ENCODE data around the gene HOXD13.

Gene HOXD13

GRCh38 chr2:176080540-176081375 is 11.8 kb upstream of the HOXD13 start:
- Histone ChIP-seq H3K9ac (no peak overlapping the region), H3K4me3 (IDR thresholded peaks at IDR 0.05; ENCODE audit: insufficient read depth, low read depth, low read length) (no peak overlapping the region), H3K36me3 (ENCODE audit: insufficient read depth) (no peaks in the 10 kb centered on the region), H4K20me1 (ENCODE audit: insufficient read depth) (no peaks in the 10 kb centered on the region), H3K79me2 (ENCODE audit: insufficient read depth, low read depth) (no peaks in the 10 kb centered on the region), H3K4me2 (no peak overlapping the region), H3K4me1 (ENCODE audit: low read depth, poor library complexity, severe bottlenecking) (no peaks in the 10 kb centered on the region), H3K27ac (no peak overlapping the region), H3K27me3 (ENCODE audit: insufficient read depth, low read depth) (no peaks in the 10 kb centered on the region), H2AFZ (ENCODE audit: low read depth) (no peak overlapping the region)
- TF ChIP-seq CTCF (conservative IDR thresholded peaks at IDR 0.05; ENCODE audit: low read depth, low read length) = no peak

- H3K27me3 ChIP-seq (ENCODE audit: insufficient read depth, low read depth) = no peaks in the 10 kb centered on the region
- no peak for TF ChIP-seq CTCF (conservative IDR thresholded peaks at IDR 0.05; ENCODE audit: low read depth, low read length)
- no peak overlapping the region for H3K9ac ChIP-seq
Measured at GRCh38 chr2:176081376-176081836, 11.1 kb upstream of the HOXD13 start.

GRCh38 chr2:176081837-176082524 is 10.5 kb upstream of the HOXD13 start:
- no peaks in the 10 kb centered on the region for H3K79me2 ChIP-seq (ENCODE audit: insufficient read depth, low read depth)
- H3K4me2 ChIP-seq = no peak overlapping the region
- no peaks in the 10 kb centered on the region for H4K20me1 ChIP-seq (ENCODE audit: insufficient read depth)
- no peak overlapping the region for H3K27ac ChIP-seq
- no peak for TF ChIP-seq CTCF (conservative IDR thresholded peaks at IDR 0.05; ENCODE audit: low read depth, low read length)
- no peak overlapping the region for H2AFZ ChIP-seq (ENCODE audit: low read depth)
- no peaks in the 10 kb centered on the region for H3K36me3 ChIP-seq (ENCODE audit: insufficient read depth)
- no peaks in the 10 kb centered on the region for H3K4me1 ChIP-seq (ENCODE audit: low read depth, poor library complexity, severe bottlenecking)
- H3K4me3 ChIP-seq (IDR thresholded peaks at IDR 0.05; ENCODE audit: insufficient read depth, low read depth, low read length) = no peak overlapping the region
- no peak overlapping the region for H3K9ac ChIP-seq
- H3K27me3 ChIP-seq (ENCODE audit: insufficient read depth, low read depth) = no peaks in the 10 kb centered on the region

More at GRCh38 chr2:176081376-176081836, 11.1 kb upstream of the HOXD13 start:
- Histone ChIP-seq H3K27ac (no peak overlapping the region), H3K4me2 (no peak overlapping the region), H3K4me3 (IDR thresholded peaks at IDR 0.05; ENCODE audit: insufficient read depth, low read depth, low read length) (no peak overlapping the region), H3K36me3 (ENCODE audit: insufficient read depth) (no peaks in the 10 kb centered on the region), H3K4me1 (ENCODE audit: low read depth, poor library complexity, severe bottlenecking) (no peaks in the 10 kb centered on the region), H2AFZ (ENCODE audit: low read depth) (no peak overlapping the region), H3K79me2 (ENCODE audit: insufficient read depth, low read depth) (no peaks in the 10 kb centered on the region), H4K20me1 (ENCODE audit: insufficient read depth) (no peaks in the 10 kb centered on the region)

- H3K4me3 ChIP-seq (IDR thresholded peaks at IDR 0.05; ENCODE audit: insufficient read depth, low read depth, low read length) = no peak overlapping the region
- no peaks in the 10 kb centered on the region for H3K27me3 ChIP-seq (ENCODE audit: insufficient read depth, low read depth)
- H4K20me1 ChIP-seq (ENCODE audit: insufficient read depth) = no peaks in the 10 kb centered on the region
Measured at GRCh38 chr2:176082525-176082823, 10.0 kb upstream of the HOXD13 start.

More at GRCh38 chr2:176082525-176082823, 10.0 kb upstream of the HOXD13 start:
- Histone ChIP-seq H3K36me3 (ENCODE audit: insufficient read depth) (no peaks in the 10 kb centered on the region), H3K79me2 (ENCODE audit: insufficient read depth, low read depth) (no peaks in the 10 kb centered on the region), H3K4me1 (ENCODE audit: low read depth, poor library complexity, severe bottlenecking) (no peaks in the 10 kb centered on the region), H2AFZ (ENCODE audit: low read depth) (no peak overlapping the region), H3K9ac (no peak overlapping the region), H3K4me2 (no peak overlapping the region), H3K27ac (no peak overlapping the region)
- no peak for TF ChIP-seq CTCF (conservative IDR thresholded peaks at IDR 0.05; ENCODE audit: low read depth, low read length)
